ENCODE measurements around the gene UGT1A9.

DNA sequence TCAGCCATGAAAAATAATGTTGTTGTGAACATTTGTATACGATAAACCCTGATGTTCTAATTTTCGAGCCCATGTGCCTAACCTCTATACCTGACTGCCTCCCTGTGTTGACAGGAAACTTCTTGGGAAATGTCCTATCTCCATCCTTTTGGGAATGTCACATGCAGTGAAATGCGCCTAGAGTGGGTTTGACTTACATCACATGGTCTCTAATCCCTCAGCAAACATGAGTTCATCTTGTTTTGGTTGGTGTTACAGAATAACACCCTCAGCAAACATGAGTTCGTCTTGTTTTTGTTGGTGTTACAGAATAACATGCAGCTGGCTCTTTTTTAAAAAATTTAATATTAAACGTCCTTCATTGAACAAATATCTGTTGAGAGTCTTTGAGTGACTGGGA, 16.6 kb downstream of the UGT1A9 start:
- TF ChIP-seq POLR2A (IDR thresholded peaks at IDR 0.05), result no peak
- TF ChIP-seq, protein P1, sequence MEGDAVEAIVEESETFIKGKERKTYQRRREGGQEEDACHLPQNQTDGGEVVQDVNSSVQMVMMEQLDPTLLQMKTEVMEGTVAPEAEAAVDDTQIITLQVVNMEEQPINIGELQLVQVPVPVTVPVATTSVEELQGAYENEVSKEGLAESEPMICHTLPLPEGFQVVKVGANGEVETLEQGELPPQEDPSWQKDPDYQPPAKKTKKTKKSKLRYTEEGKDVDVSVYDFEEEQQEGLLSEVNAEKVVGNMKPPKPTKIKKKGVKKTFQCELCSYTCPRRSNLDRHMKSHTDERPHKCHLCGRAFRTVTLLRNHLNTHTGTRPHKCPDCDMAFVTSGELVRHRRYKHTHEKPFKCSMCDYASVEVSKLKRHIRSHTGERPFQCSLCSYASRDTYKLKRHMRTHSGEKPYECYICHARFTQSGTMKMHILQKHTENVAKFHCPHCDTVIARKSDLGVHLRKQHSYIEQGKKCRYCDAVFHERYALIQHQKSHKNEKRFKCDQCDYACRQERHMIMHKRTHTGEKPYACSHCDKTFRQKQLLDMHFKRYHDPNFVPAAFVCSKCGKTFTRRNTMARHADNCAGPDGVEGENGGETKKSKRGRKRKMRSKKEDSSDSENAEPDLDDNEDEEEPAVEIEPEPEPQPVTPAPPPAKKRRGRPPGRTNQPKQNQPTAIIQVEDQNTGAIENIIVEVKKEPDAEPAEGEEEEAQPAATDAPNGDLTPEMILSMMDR (IDR thresholded peaks at IDR 0.05), result no peak
